Stimulated activated naive CD8-positive, alpha-beta T cell treated with anti-CD3 and anti-CD28 coated beads, Interleukin-15, Interleukin-2, amounts not matched to agents 100 U/mL and 50 U/mL, for 24 hours (primary cell): ENCODE measurements around the gene CDKAL1.
"Not testable (repeated sequence)": the region's sequence is repeated elsewhere in the genome, so short reads cannot be mapped to it uniquely, and the experiment has no call there.

Experiments used
- ATAC-seq: fragments of 150-1000 bp; cut with Tn5 transposase; one replicate; pipeline ENCODE4 v1.10.0; 2021
- DNase-seq: peaks from one replicate; pipeline ENCODE4 v3.0.0; 2021

CDKAL1 gene

GRCh38 chr6:20924094-20924493 is 389.8 kb downstream of the CDKAL1 start:
- not testable (repeated sequence) for DNase-seq, ATAC-seq

- DNase-seq: no peak
- ATAC-seq: no peak
Measured at GRCh38 chr6:20924911-20925543, 390.8 kb downstream of the CDKAL1 start.

- no peak for ATAC-seq
- DNase-seq: no peak
Measured at GRCh38 chr6:20927130-20927860, 393.0 kb downstream of the CDKAL1 start.

- no peak for ATAC-seq
- no peak for DNase-seq
Measured at GRCh38 chr6:20929283-20929682, 395.0 kb downstream of the CDKAL1 start.

- DNase-seq (no peak), ATAC-seq (no peak)
Measured at GRCh38 chr6:20931093-20931492, 396.8 kb downstream of the CDKAL1 start.

GRCh38 chr6:20931772-20932171 is 397.5 kb downstream of the CDKAL1 start:
- ATAC-seq (no peak), DNase-seq (no peak)

- DNase-seq: no peak
- no peak for ATAC-seq
Measured at GRCh38 chr6:20932284-20932683, 398.0 kb downstream of the CDKAL1 start.

- DNase-seq (no peak), ATAC-seq (no peak)
Measured at GRCh38 chr6:20933057-20933788, 399.0 kb downstream of the CDKAL1 start.

GRCh38 chr6:20936949-20937348 is 402.7 kb downstream of the CDKAL1 start:
- DNase-seq: no peak
- ATAC-seq: no peak

- ATAC-seq: no peak
Measured at GRCh38 chr6:20939161-20939775, 405.0 kb downstream of the CDKAL1 start.

GRCh38 chr6:20943040-20943627 is 408.9 kb downstream of the CDKAL1 start:
- DNase-seq (no peak), ATAC-seq (no peak)

More at GRCh38 chr6:20939161-20939775, 405.0 kb downstream of the CDKAL1 start:
- no peak for DNase-seq

GRCh38 chr6:20943922-20944321 is 409.7 kb downstream of the CDKAL1 start:
- no peak for ATAC-seq
- DNase-seq: no peak

GRCh38 chr6:20946022-20946421 is 411.8 kb downstream of the CDKAL1 start:
- no peak for DNase-seq

GRCh38 chr6:20946890-20947289 is 412.6 kb downstream of the CDKAL1 start:
- ATAC-seq (no peak), DNase-seq (no peak)

More at GRCh38 chr6:20946022-20946421, 411.8 kb downstream of the CDKAL1 start:
- ATAC-seq: peak; percentile 77

GRCh38 chr6:20947977-20948376 is 413.7 kb downstream of the CDKAL1 start:
- ATAC-seq: no peak
- no peak for DNase-seq

GRCh38 chr6:20948556-20948955 is 414.3 kb downstream of the CDKAL1 start:
- DNase-seq (no peak), ATAC-seq (no peak)

GRCh38 chr6:20949138-20949537 is 414.9 kb downstream of the CDKAL1 start:
- no peak for DNase-seq
- ATAC-seq: no peak

GRCh38 chr6:20952699-20953474 is 418.6 kb downstream of the CDKAL1 start:
- no peak for ATAC-seq
- no peak for DNase-seq

- no peak for ATAC-seq
Measured at GRCh38 chr6:20954315-20954714, 420.1 kb downstream of the CDKAL1 start.

GRCh38 chr6:20955131-20955530 is 420.9 kb downstream of the CDKAL1 start:
- no peak for ATAC-seq
- DNase-seq: no peak

More at GRCh38 chr6:20954315-20954714, 420.1 kb downstream of the CDKAL1 start:
- DNase-seq: no peak

GRCh38 chr6:20955751-20956150 is 421.5 kb downstream of the CDKAL1 start:
- no peak for DNase-seq
- ATAC-seq: no peak
